Fibroblast of skin of right biceps (primary cell): ENCODE measurements around the gene FAM184A.

Experiments used
- DNase-seq: peaks from one replicate; pipeline ENCODE4 v3.0.0-alpha.2; 2013

The FAM184A gene

GRCh38 chr6:118952683-118953082 is 125.8 kb downstream of the FAM184A start:
- DNase-seq, result no peak

GRCh38 chr6:118945217-118945616 is 133.2 kb downstream of the FAM184A start:
- DNase-seq, result no peak

GRCh38 chr6:118940770-118941169 is 137.7 kb downstream of the FAM184A start:
- no peak for DNase-seq

- no peak for DNase-seq
Measured at GRCh38 chr6:118939683-118940082, 138.8 kb downstream of the FAM184A start.

- DNase-seq, result no peak
Measured at GRCh38 chr6:118935978-118936703, 142.3 kb downstream of the FAM184A start.

GRCh38 chr6:118935331-118935668 is 143.2 kb downstream of the FAM184A start:
- no peak for DNase-seq

GRCh38 chr6:118934461-118935330 is 143.8 kb downstream of the FAM184A start, which contains the start of gene MCM9:
TSS of gene MCM9 (minus strand) at chr6:118935159. CDS start at chr6:118931723, 3,436 bp downstream.
- peak; percentile 88 for DNase-seq

GRCh38 chr6:118933855-118934460 is 144.5 kb downstream of the FAM184A start:
- DNase-seq, result no peak

- no peak for DNase-seq
Measured at GRCh38 chr6:118932421-118932820, 146.0 kb downstream of the FAM184A start.

- DNase-seq, result no peak
Measured at GRCh38 chr6:118931436-118931835, 147.0 kb downstream of the FAM184A start.

GRCh38 chr6:118930680-118931079 is 147.8 kb downstream of the FAM184A start:
- DNase-seq, result no peak

GRCh38 chr6:118923035-118923434 is 155.4 kb downstream of the FAM184A start:
- no peak for DNase-seq

GRCh38 chr6:118921084-118921483 is 157.4 kb downstream of the FAM184A start:
- DNase-seq, result no peak

GRCh38 chr6:118918329-118918725 is 160.1 kb downstream of the FAM184A start:
- no peak for DNase-seq

GRCh38 chr6:118917546-118918328 is 160.7 kb downstream of the FAM184A start:
- DNase-seq, result no peak

- no peak for DNase-seq
Measured at GRCh38 chr6:118914598-118914997, 163.9 kb downstream of the FAM184A start.

- no peak for DNase-seq
Measured at GRCh38 chr6:118913161-118913560, 165.3 kb downstream of the FAM184A start.

GRCh38 chr6:118912646-118913045 is 165.8 kb downstream of the FAM184A start:
- no peak for DNase-seq
